Measurements from ENCODE around the gene TMPRSS9.
"Not testable (repeated sequence)": the region's sequence is repeated elsewhere in the genome, so short reads cannot be mapped to it uniquely, and the experiment has no call there.

Gene TMPRSS9

GRCh38 chr19:2345794-2346663 is 14.0 kb upstream of the TMPRSS9 start:
- H3K36me3 ChIP-seq (ENCODE audit: control insufficient read depth, insufficient read depth, low read length), result no peaks in the 10 kb centered on the region
- H3K9me3 ChIP-seq (ENCODE audit: control insufficient read depth, low read length), result no peaks in the 10 kb centered on the region
- H3K27me3 ChIP-seq (ENCODE audit: control insufficient read depth, insufficient read depth, low read length), result no peaks in the 10 kb centered on the region
- H3K4me3 ChIP-seq (ENCODE audit: low read length), result no peak overlapping the region
- no peak overlapping the region for H3K9ac ChIP-seq (ENCODE audit: low read length)
- peaks cover 15% of the 10 kb centered on the region for H3K4me1 ChIP-seq (ENCODE audit: control insufficient read depth, insufficient read depth, low read length)

DNA sequence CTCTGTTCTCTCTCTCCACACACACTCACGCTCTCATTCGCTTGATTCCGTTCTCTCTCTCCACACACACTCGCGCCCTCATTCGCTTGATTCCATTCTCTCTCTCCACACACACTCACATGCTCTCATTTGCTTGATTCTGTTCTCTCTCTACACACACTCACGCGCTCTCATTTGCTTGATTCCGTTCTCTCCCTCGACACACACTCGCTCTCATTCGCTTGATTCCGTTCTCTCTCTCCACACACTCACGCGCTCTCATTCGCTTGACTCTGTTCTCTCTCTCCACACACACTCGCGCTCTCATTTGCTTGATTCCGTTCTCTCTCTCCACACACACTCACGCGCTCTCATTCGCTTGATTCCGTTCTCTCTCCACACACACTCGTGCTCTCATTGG is 10.2 kb upstream of the TMPRSS9 start:
- not testable (repeated sequence) for H3K36me3 ChIP-seq (ENCODE audit: control insufficient read depth, insufficient read depth, low read length); H3K27me3 ChIP-seq (ENCODE audit: control insufficient read depth, insufficient read depth, low read length); H3K4me3 ChIP-seq (ENCODE audit: low read length); H3K9ac ChIP-seq (ENCODE audit: low read length); H3K9me3 ChIP-seq (ENCODE audit: control insufficient read depth, low read length)
- H3K4me1 ChIP-seq (ENCODE audit: control insufficient read depth, insufficient read depth, low read length), result peaks cover 15% of the 10 kb centered on the region

- Histone ChIP-seq H3K9me3 (ENCODE audit: control insufficient read depth, low read length) (no peaks in the 10 kb centered on the region), H3K4me3 (ENCODE audit: low read length) (no peak overlapping the region), H3K27me3 (ENCODE audit: control insufficient read depth, insufficient read depth, low read length) (no peaks in the 10 kb centered on the region), H3K9ac (ENCODE audit: low read length) (no peak overlapping the region), H3K36me3 (ENCODE audit: control insufficient read depth, insufficient read depth, low read length) (no peaks in the 10 kb centered on the region), H3K4me1 (ENCODE audit: control insufficient read depth, insufficient read depth, low read length) (peaks cover 9% of the 10 kb centered on the region)
These were observed 9.4 kb upstream of the TMPRSS9 start for GRCh38 chr19:2350656-2351055.

- Histone ChIP-seq H3K4me1 (ENCODE audit: control insufficient read depth, insufficient read depth, low read length) (no peaks in the 10 kb centered on the region), H3K9me3 (ENCODE audit: control insufficient read depth, low read length) (no peaks in the 10 kb centered on the region), H3K27me3 (ENCODE audit: control insufficient read depth, insufficient read depth, low read length) (no peaks in the 10 kb centered on the region), H3K9ac (ENCODE audit: low read length) (no peak overlapping the region), H3K36me3 (ENCODE audit: control insufficient read depth, insufficient read depth, low read length) (no peaks in the 10 kb centered on the region), H3K4me3 (ENCODE audit: low read length) (no peak overlapping the region)
These were observed 8.5 kb upstream of the TMPRSS9 start for GRCh38 chr19:2351591-2351990.

GRCh38 chr19:2352121-2352520 is 7.9 kb upstream of the TMPRSS9 start:
- H3K36me3 ChIP-seq (ENCODE audit: control insufficient read depth, insufficient read depth, low read length), result no peaks in the 10 kb centered on the region
- H3K9me3 ChIP-seq (ENCODE audit: control insufficient read depth, low read length), result no peaks in the 10 kb centered on the region
- H3K4me3 ChIP-seq (ENCODE audit: low read length), result no peak overlapping the region
- no peaks in the 10 kb centered on the region for H3K4me1 ChIP-seq (ENCODE audit: control insufficient read depth, insufficient read depth, low read length)
- H3K27me3 ChIP-seq (ENCODE audit: control insufficient read depth, insufficient read depth, low read length), result no peaks in the 10 kb centered on the region
- no peak overlapping the region for H3K9ac ChIP-seq (ENCODE audit: low read length)

DNA sequence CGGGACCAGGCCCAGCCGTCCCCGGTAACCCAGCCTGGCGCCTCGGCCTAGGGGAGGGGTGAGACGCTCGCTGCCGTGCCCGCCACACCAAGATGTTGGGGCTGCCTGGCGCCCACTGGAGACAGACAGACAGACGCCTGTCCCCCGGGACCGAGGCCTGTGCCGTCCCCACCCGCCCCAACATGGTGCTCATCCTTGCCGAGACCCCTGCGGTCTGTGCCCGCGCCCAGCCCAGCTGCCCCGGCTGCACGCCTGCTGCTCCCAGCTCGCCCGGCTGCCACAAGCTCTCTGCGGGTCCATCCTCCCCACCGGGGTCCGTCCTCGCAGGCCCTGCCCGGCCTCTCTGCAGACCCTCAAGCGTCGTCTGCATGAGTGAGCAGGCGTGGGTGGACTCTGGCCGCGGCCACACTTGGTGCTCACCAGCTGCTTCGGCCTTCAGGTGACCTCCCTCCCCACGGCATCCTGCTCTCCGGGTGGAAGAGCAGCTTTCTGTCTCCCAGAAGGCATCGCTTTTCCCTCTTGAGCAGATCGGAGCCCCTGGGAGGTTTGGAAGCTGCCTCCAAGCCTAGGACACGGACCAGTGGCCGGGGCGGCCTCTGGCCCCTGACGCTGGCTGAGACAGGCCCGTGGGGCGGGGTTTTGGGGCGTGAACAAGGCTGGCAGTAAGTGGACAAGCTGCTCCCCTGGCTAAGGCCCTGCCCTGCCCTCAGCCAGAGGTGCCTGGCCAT is 6.7 kb upstream of the TMPRSS9 start:
- Histone ChIP-seq H3K36me3 (ENCODE audit: control insufficient read depth, insufficient read depth, low read length) (no peaks in the 10 kb centered on the region), H3K27me3 (ENCODE audit: control insufficient read depth, insufficient read depth, low read length) (no peaks in the 10 kb centered on the region)

GRCh38 chr19:2353887-2354592 is 6.0 kb upstream of the TMPRSS9 start:
- H3K4me1 ChIP-seq (ENCODE audit: control insufficient read depth, insufficient read depth, low read length), result no peaks in the 10 kb centered on the region
- no peaks in the 10 kb centered on the region for H3K9me3 ChIP-seq (ENCODE audit: control insufficient read depth, low read length)
- no peak overlapping the region for H3K4me3 ChIP-seq (ENCODE audit: low read length)
- no peak overlapping the region for H3K9ac ChIP-seq (ENCODE audit: low read length)
- H3K27me3 ChIP-seq (ENCODE audit: control insufficient read depth, insufficient read depth, low read length), result peaks cover 4% of the 10 kb centered on the region
- H3K36me3 ChIP-seq (ENCODE audit: control insufficient read depth, insufficient read depth, low read length), result no peaks in the 10 kb centered on the region

More for the DNA sequence above, 6.7 kb upstream of the TMPRSS9 start:
- Histone ChIP-seq H3K4me3 (ENCODE audit: low read length) (no peak overlapping the region), H3K4me1 (ENCODE audit: control insufficient read depth, insufficient read depth, low read length) (no peaks in the 10 kb centered on the region), H3K9me3 (ENCODE audit: control insufficient read depth, low read length) (no peaks in the 10 kb centered on the region), H3K9ac (ENCODE audit: low read length) (no peak overlapping the region)

- no peak overlapping the region for H3K9ac ChIP-seq (ENCODE audit: low read length)
- no peak overlapping the region for H3K4me3 ChIP-seq (ENCODE audit: low read length)
- no peaks in the 10 kb centered on the region for H3K4me1 ChIP-seq (ENCODE audit: control insufficient read depth, insufficient read depth, low read length)
- H3K36me3 ChIP-seq (ENCODE audit: control insufficient read depth, insufficient read depth, low read length), result no peaks in the 10 kb centered on the region
- H3K27me3 ChIP-seq (ENCODE audit: control insufficient read depth, insufficient read depth, low read length), result peaks cover 7% of the 10 kb centered on the region
- no peaks in the 10 kb centered on the region for H3K9me3 ChIP-seq (ENCODE audit: control insufficient read depth, low read length)
These were observed 5.4 kb upstream of the TMPRSS9 start for GRCh38 chr19:2354670-2355069.

DNA sequence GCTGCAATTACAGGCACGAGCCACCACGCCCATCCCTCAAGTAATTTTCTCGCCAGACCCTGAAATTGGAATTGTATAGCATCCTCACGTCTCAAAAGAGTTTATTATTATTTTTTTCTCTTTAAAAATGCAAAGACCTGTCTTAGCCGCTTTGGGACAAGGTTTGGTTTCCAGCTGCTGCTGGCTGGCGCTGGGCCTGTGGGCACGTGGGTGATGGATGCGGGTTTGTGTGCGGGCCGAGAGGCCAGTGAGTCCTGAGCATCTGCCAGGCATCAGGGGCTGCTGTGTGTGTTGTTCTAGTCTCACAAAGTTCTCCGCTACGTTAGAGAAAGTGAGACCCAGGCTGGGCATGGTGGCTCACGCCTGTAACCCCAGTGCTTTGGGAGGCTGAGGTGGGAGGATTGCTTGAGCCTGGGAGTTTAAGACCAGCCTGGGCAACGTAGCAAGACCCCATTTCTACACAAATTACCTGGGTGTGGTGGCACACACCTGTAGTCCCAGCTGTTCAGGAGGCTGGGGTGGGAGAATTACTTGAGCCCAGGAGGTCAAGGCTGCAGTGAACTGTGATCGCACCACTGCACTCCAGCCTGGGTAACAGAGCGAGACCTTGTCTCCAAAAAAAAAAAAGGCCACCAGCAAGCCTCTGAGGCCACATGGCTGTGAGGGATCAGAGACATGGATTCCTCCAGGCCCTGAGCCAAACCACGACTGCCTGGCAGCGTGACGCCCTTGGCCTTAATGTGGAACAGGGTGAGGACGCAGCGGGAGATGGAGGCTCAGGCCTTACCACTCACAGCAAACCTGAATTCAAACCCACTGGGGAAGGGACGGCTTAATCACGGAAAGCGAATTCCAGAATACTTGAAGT is 4.7 kb upstream of the TMPRSS9 start:
- H3K9ac ChIP-seq (ENCODE audit: low read length), result no peak overlapping the region
- H3K36me3 ChIP-seq (ENCODE audit: control insufficient read depth, insufficient read depth, low read length), result no peaks in the 10 kb centered on the region
- H3K4me1 ChIP-seq (ENCODE audit: control insufficient read depth, insufficient read depth, low read length), result no peaks in the 10 kb centered on the region
- H3K9me3 ChIP-seq (ENCODE audit: control insufficient read depth, low read length), result no peaks in the 10 kb centered on the region
- H3K27me3 ChIP-seq (ENCODE audit: control insufficient read depth, insufficient read depth, low read length), result peaks cover 13% of the 10 kb centered on the region
- H3K4me3 ChIP-seq (ENCODE audit: low read length), result no peak overlapping the region

DNA sequence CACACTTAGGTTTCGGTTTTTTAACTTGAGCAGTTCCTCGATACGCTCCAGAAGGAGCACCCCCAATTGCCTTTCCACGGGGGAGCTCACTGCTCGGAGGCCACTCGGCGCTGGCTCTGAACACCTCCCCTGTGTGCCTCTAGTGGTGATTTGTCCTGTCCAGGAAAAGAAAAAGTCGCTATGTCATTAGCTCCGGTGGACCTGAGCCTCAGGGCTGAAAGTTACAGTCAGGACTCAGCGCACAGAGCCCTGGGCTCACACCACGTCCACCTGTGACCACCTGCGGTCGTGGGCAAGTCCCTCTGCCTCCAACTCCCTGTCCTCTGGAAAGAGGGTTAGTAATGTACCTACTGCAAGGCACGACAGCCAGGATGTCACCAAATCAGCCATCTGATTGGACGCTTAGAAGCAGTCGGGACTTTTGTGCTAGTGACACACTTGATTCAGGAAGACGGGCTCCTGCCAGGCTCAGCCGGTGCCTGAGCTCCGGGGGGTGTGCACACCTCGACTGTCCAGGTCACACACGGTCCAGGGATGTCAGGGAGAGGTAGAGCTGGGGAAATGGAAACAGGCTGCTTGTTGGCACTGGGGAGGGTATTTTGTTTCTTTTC is 3.9 kb upstream of the TMPRSS9 start:
- H3K36me3 ChIP-seq (ENCODE audit: control insufficient read depth, insufficient read depth, low read length), result no peaks in the 10 kb centered on the region
- no peak overlapping the region for H3K4me3 ChIP-seq (ENCODE audit: low read length)
- no peaks in the 10 kb centered on the region for H3K9me3 ChIP-seq (ENCODE audit: control insufficient read depth, low read length)
- H3K4me1 ChIP-seq (ENCODE audit: control insufficient read depth, insufficient read depth, low read length), result no peaks in the 10 kb centered on the region
- H3K27me3 ChIP-seq (ENCODE audit: control insufficient read depth, insufficient read depth, low read length), result peaks cover 18% of the 10 kb centered on the region
- H3K9ac ChIP-seq (ENCODE audit: low read length), result no peak overlapping the region

Measured in mucosa of stomach (tissue), 1 donor.